Lower leg skin (tissue), 3 donors: ENCODE data around the gene MINDY4.

Source experiments
- POLR2A ChIP-seq, 2 donors: fragments of 450-650 bp; IDR thresholded peaks; one replicate each; pipeline ENCODE4 v1.6.1; 2016 to 2017; ENCODE audit warnings: antibody characterized with exemption in 2 of 2, mild to moderate bottlenecking in 1 of 2, moderate library complexity in 1 of 2
- TF ChIP-seq, protein P1 (sequence below), 3 donors: fragments of 450-650 bp; IDR thresholded peaks; one replicate each; pipeline ENCODE4 v1.5.1; 2016; ENCODE audit warnings: antibody characterized with exemption in 3 of 3, mild to moderate bottlenecking in 3 of 3, moderate library complexity in 2 of 3

DNA sequence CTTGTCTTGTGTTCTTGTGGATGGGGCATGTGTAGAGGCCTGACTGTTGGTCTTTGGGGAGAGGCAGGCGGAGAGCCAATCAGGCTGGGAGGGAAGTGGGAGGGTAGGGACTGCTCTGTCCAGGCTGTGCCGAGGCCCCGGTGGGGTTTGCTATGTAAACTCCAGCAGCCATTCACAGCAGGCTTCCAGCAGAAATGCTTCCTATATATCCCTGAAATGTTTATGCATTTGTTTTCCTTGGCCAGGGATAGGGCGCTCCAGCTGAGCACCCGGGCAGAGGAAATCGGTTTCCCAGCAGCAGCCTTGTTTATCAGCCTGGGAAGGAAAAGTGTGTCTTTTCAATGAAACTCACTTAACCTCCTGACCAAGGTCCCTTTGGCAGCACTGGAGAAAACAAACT is 122.1 kb downstream of the MINDY4 start:
- TF ChIP-seq, protein P1, sequence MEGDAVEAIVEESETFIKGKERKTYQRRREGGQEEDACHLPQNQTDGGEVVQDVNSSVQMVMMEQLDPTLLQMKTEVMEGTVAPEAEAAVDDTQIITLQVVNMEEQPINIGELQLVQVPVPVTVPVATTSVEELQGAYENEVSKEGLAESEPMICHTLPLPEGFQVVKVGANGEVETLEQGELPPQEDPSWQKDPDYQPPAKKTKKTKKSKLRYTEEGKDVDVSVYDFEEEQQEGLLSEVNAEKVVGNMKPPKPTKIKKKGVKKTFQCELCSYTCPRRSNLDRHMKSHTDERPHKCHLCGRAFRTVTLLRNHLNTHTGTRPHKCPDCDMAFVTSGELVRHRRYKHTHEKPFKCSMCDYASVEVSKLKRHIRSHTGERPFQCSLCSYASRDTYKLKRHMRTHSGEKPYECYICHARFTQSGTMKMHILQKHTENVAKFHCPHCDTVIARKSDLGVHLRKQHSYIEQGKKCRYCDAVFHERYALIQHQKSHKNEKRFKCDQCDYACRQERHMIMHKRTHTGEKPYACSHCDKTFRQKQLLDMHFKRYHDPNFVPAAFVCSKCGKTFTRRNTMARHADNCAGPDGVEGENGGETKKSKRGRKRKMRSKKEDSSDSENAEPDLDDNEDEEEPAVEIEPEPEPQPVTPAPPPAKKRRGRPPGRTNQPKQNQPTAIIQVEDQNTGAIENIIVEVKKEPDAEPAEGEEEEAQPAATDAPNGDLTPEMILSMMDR (IDR thresholded peaks at IDR 0.05) = no peak
- no peak for TF ChIP-seq POLR2A (IDR thresholded peaks at IDR 0.05)
